ENCODE results near the gene CPNE8. TPM values are rescaled to one million over a fixed set of nuclear protein-coding genes. Genes with fewer than 3 reads are reported as not detected.

Gene CPNE8
- total RNA-seq, 2 experiments from 2014 or later, result 2.2 to 2.8 TPM

DNA sequence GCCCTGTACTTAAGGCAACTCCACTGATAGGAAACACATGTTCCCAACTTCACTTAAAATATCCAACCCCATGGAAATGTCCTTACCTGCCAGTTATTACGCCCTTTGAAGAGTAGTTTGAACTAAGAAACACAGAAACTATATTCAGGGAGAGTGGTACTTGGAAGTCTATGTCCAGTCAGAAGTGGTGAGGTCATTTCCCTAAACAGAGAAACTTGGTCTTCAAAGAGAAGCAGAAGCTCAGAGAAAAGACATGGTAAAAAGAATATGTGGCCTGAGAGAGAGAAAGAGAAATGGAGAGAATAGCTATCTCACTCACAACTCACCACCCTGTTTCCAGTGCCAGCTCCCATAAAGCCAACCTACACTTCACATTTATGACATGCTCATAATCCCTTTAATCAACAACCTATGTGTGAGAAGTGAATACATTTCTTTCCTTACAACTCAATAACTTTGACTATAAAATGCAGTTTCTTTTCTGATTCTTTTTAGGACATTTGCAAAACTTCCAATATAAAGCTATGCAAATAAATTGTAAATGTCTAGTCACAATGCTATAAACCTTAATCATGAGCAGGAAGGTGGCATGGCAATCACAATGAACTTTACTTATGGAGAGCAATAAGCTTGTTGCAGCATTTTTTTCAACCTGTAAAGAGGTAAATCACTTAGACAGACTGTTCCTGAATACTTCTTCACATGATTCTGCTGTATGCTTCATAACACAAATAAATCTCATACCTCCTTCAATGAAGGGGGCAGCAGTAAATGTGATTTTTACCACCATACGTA, 67.1 kb downstream of the CPNE8 start:
- ATAC-seq (ENCODE audit: low read depth), result no peak
- POLR2A ChIA-PET, result no interaction called here
- no peaks in the 10 kb centered on the region for H3K4me1 Mint-ChIP-seq

GRCh38 chr12:38831715-38832114, 73.7 kb downstream of the CPNE8 start:
- H3K36me3 Mint-ChIP-seq, result no peaks in the 10 kb centered on the region
- no peak overlapping the region for H3K27ac Mint-ChIP-seq
- no peaks in the 10 kb centered on the region for H3K27me3 Mint-ChIP-seq
- H3K9me3 Mint-ChIP-seq, result peaks cover 5% of the 10 kb centered on the region
- POLR2A ChIA-PET, result no interaction called here
- ATAC-seq (ENCODE audit: low read depth) (no peak), DNase-seq (no peak)
- no peak overlapping the region for H3K4me3 Mint-ChIP-seq
- no peaks in the 10 kb centered on the region for H3K4me1 Mint-ChIP-seq

More for the DNA sequence above, 67.1 kb downstream of the CPNE8 start:
- H3K36me3 Mint-ChIP-seq, result no peaks in the 10 kb centered on the region
- no peak for DNase-seq
- no peak overlapping the region for H3K4me3 Mint-ChIP-seq
- no peaks in the 10 kb centered on the region for H3K27me3 Mint-ChIP-seq
- peaks cover 5% of the 10 kb centered on the region for H3K9me3 Mint-ChIP-seq
- H3K27ac Mint-ChIP-seq, result no peak overlapping the region

- POLR2A ChIA-PET, result no interaction called here
- DNase-seq, result no peak
- no peaks in the 10 kb centered on the region for H3K27me3 Mint-ChIP-seq
- no peaks in the 10 kb centered on the region for H3K36me3 Mint-ChIP-seq
- H3K4me1 Mint-ChIP-seq, result no peaks in the 10 kb centered on the region
- no peaks in the 10 kb centered on the region for H3K9me3 Mint-ChIP-seq
- no peak overlapping the region for H3K27ac Mint-ChIP-seq
- no peak overlapping the region for H3K4me3 Mint-ChIP-seq
- no peak for ATAC-seq (ENCODE audit: low read depth)
Observed at GRCh38 chr12:38825006-38825405, 80.4 kb downstream of the CPNE8 start.

- ATAC-seq (ENCODE audit: low read depth) (no peak), DNase-seq (no peak)
- Mint-ChIP-seq H3K4me3 (no peak overlapping the region), H3K36me3 (no peaks in the 10 kb centered on the region), H3K27ac (no peak overlapping the region), H3K27me3 (no peaks in the 10 kb centered on the region), H3K4me1 (no peaks in the 10 kb centered on the region), H3K9me3 (no peaks in the 10 kb centered on the region)
- POLR2A ChIA-PET, result no interaction called here
Observed at GRCh38 chr12:38823738-38824137, 81.7 kb downstream of the CPNE8 start.

DNA sequence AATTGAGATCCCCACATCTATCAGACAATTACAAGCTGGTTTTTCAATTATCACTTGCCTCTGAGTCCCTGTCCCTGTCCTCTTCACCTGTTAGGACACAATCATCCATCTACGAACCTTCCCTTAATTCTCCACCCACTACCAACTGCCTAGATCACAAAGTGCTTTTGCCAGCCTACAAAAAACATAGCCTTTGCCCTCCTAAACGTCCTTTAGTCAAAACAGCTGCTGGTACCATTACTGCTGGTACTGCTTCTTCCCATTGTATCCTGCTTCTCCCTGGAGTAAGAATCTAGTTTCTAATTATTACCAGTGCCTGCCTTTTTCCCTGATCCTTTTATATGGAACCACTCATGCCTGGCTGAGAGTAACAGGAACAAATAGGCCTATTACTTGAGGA, 82.1 kb downstream of the CPNE8 start:
- no peaks in the 10 kb centered on the region for H3K27me3 Mint-ChIP-seq

DNA sequence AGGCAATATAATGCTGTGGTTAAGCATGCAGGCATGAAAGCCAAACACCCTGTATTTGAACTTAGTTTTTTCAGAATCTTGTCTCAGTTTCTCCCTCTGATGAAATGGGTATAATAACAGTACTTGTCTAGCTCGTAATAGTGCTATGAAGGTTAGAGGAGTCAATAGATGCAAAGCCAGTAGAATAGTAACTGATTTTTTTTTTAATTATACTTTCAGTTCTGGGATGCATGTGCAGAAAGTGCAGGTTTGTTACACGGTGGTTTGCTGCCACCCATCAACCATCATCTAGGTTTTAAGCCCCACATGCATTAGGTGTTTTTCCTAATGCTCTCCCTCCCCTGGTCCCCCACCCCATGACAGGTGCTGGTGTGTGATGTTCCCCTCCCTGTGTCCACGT, 87.4 kb downstream of the CPNE8 start:
- Mint-ChIP-seq H3K4me3 (no peak overlapping the region), H3K27ac (no peak overlapping the region), H3K4me1 (no peaks in the 10 kb centered on the region), H3K9me3 (peaks cover 2% of the 10 kb centered on the region), H3K36me3 (no peaks in the 10 kb centered on the region), H3K27me3 (no peaks in the 10 kb centered on the region)
- POLR2A ChIA-PET, result no interaction called here
- ATAC-seq (ENCODE audit: low read depth) (no peak), DNase-seq (no peak)

More for the DNA sequence above, 82.1 kb downstream of the CPNE8 start:
- Mint-ChIP-seq H3K4me3 (no peak overlapping the region), H3K36me3 (no peaks in the 10 kb centered on the region), H3K9me3 (no peaks in the 10 kb centered on the region), H3K4me1 (no peaks in the 10 kb centered on the region), H3K27ac (no peak overlapping the region)
- DNase-seq (no peak), ATAC-seq (ENCODE audit: low read depth) (no peak)
- POLR2A ChIA-PET, result no interaction called here

GRCh38 chr12:38813923-38814322, 91.5 kb downstream of the CPNE8 start:
- H3K4me3 Mint-ChIP-seq, result no peak overlapping the region
- POLR2A ChIA-PET, result no interaction called here
- H3K36me3 Mint-ChIP-seq, result peaks cover 2% of the 10 kb centered on the region
- H3K27me3 Mint-ChIP-seq, result no peaks in the 10 kb centered on the region
- H3K4me1 Mint-ChIP-seq, result no peaks in the 10 kb centered on the region
- no peak for ATAC-seq (ENCODE audit: low read depth)
- H3K27ac Mint-ChIP-seq, result peak overlapping the region; percentile 60
- no peak for DNase-seq
- peaks cover 11% of the 10 kb centered on the region for H3K9me3 Mint-ChIP-seq

- Mint-ChIP-seq H3K4me3 (no peak overlapping the region), H3K9me3 (peaks cover 11% of the 10 kb centered on the region), H3K27me3 (no peaks in the 10 kb centered on the region), H3K4me1 (no peaks in the 10 kb centered on the region), H3K36me3 (peaks cover 2% of the 10 kb centered on the region), H3K27ac (no peak overlapping the region)
- no peak for DNase-seq
- POLR2A ChIA-PET, result no interaction called here
- ATAC-seq (ENCODE audit: low read depth), result no peak
Observed at GRCh38 chr12:38811814-38812356, 93.5 kb downstream of the CPNE8 start.

DNA sequence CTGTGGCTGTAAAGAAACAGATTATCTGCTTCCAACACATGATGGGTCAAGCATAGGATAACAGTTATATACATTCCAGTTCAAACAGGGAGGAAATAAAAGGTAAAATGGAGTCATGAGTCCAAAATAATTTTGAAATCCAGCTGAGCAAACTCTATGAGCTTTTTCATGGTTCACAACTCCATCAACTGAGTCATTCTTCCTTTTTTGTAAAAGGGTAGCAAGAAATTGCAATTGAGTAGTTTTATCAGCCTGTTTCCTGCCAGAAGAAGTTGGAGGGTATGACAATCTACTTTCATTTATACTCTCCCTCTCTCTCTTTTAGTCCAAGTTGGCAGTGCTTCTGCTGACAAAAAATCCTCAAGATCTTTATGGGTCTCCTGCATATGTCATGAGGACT, 95.6 kb downstream of the CPNE8 start:
- Mint-ChIP-seq H3K27me3 (no peaks in the 10 kb centered on the region), H3K36me3 (peaks cover 2% of the 10 kb centered on the region), H3K9me3 (peaks cover 9% of the 10 kb centered on the region), H3K27ac (no peak overlapping the region), H3K4me3 (no peak overlapping the region), H3K4me1 (no peaks in the 10 kb centered on the region)
- POLR2A ChIA-PET, result no interaction called here
- DNase-seq (no peak), ATAC-seq (ENCODE audit: low read depth) (no peak)

DNA sequence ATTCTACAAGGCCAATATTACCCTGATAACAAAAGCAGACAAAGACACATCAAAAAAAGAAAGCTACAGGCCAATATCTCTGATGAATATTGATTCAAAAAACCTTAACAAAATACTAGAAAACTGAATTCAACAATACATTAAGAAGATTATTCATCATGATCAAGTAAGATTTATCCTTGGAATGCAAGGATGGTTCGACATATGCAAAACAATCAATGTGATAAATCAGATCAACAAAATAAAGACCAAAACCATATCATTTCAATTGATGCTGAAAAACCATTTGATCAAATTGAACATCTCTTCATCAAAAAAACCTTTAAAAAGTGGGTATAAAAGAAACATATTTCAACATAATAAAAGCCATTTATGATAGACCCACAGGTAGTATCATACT, 117.3 kb downstream of the CPNE8 start:
- Mint-ChIP-seq H3K4me1 (no peaks in the 10 kb centered on the region), H3K36me3 (no peaks in the 10 kb centered on the region), H3K27me3 (no peaks in the 10 kb centered on the region), H3K27ac (no peak overlapping the region), H3K4me3 (no peak overlapping the region), H3K9me3 (peaks cover 8% of the 10 kb centered on the region)
- ATAC-seq (ENCODE audit: low read depth) (no peak), DNase-seq (no peak)
- POLR2A ChIA-PET, result no interaction called here

- DNase-seq (no peak), ATAC-seq (ENCODE audit: low read depth) (no peak)
- Mint-ChIP-seq H3K36me3 (no peaks in the 10 kb centered on the region), H3K4me1 (no peaks in the 10 kb centered on the region), H3K27ac (no peak overlapping the region), H3K4me3 (no peak overlapping the region), H3K9me3 (peaks cover 5% of the 10 kb centered on the region), H3K27me3 (no peaks in the 10 kb centered on the region)
- POLR2A ChIA-PET, result no interaction called here
Observed at GRCh38 chr12:38785381-38785780, 120.0 kb downstream of the CPNE8 start.

DNA sequence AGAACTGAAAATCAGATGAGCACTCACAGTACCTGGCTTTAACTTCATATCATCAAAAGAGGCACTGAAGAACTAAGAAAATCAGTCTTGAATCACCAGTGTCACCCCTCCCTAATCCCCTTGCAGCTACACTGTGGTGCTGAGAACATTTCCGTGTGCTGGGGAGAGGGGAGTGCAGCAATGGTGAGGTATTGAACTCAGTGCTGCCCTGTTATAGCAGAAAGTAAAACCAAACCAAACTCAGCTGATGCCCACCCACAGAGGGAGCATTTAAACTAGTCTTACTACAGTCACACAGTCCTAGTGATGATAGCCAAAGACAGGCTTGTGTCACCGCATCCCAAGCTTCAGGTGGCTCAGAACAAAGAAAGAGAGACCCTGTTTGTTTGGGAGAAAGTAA, 122.1 kb downstream of the CPNE8 start:
- Mint-ChIP-seq H3K9me3 (peaks cover 4% of the 10 kb centered on the region), H3K27me3 (no peaks in the 10 kb centered on the region), H3K4me1 (no peaks in the 10 kb centered on the region), H3K27ac (no peak overlapping the region), H3K36me3 (no peaks in the 10 kb centered on the region), H3K4me3 (no peak overlapping the region)
- DNase-seq, result no peak
- POLR2A ChIA-PET, result no interaction called here
- ATAC-seq (ENCODE audit: low read depth), result no peak

GRCh38 chr12:38782359-38782758, 123.0 kb downstream of the CPNE8 start:
- Mint-ChIP-seq H3K27me3 (no peaks in the 10 kb centered on the region), H3K4me3 (no peak overlapping the region), H3K4me1 (no peaks in the 10 kb centered on the region), H3K27ac (no peak overlapping the region), H3K36me3 (no peaks in the 10 kb centered on the region), H3K9me3 (peaks cover 2% of the 10 kb centered on the region)
- no peak for DNase-seq
- no peak for ATAC-seq (ENCODE audit: low read depth)
- POLR2A ChIA-PET, result no interaction called here

DNA sequence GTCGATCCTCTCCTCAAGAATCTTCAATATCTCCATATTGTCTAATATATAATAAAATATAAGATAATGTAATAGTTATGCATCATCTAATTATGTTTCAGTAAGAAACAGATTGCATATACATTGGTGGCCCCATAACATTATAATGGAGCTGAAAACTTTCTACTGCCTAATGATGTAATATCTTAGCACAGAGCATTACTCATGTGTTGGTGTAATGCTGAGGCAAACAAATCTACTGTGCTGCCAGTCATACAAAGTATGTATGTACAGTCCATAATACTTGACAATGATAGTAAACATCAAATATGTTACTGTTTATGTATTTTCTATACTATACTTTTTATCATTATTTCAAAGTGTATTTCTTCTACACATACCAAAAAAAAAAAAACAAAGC, 128.7 kb downstream of the CPNE8 start:
- Mint-ChIP-seq H3K27me3 (no peaks in the 10 kb centered on the region), H3K36me3 (no peaks in the 10 kb centered on the region), H3K9me3 (peaks cover 2% of the 10 kb centered on the region)

More for the DNA sequence above, 128.7 kb downstream of the CPNE8 start:
- DNase-seq, result no peak
- POLR2A ChIA-PET, result no interaction called here
- no peak for ATAC-seq (ENCODE audit: low read depth)
- Mint-ChIP-seq H3K27ac (no peak overlapping the region), H3K4me3 (no peak overlapping the region), H3K4me1 (peaks cover 6% of the 10 kb centered on the region)
